Skeletal muscle satellite cell (primary cell): ENCODE measurements around the gene TP53TG5. TPM values are rescaled to one million over a fixed set of nuclear protein-coding genes. Genes with fewer than 3 reads are reported as not detected.

ENCODE experiments used
- H3K27me3 ChIP-seq: 2 replicates; pipeline ENCODE4 v1.7.0; 2013; ENCODE audit warnings: low read length; ENCODE audit not compliant: control insufficient read depth, insufficient read depth
- H3K36me3 ChIP-seq: 2 replicates; pipeline ENCODE4 v1.7.0; 2013; ENCODE audit warnings: mild to moderate bottlenecking, control low read depth, low read length; ENCODE audit not compliant: insufficient read depth
- H3K4me1 ChIP-seq: 2 replicates; pipeline ENCODE4 v1.7.0; 2013; ENCODE audit warnings: low read length; ENCODE audit not compliant: control insufficient read depth, insufficient read depth
- H3K4me2 ChIP-seq: 2 replicates; pipeline ENCODE4 v1.7.0; 2013; ENCODE audit warnings: mild to moderate bottlenecking, low read length
- H3K4me3 ChIP-seq: 2 replicates; pipeline ENCODE4 v1.7.0; 2013; ENCODE audit warnings: low read length
- H3K9ac ChIP-seq: 2 replicates; pipeline ENCODE4 v1.7.0; 2013; ENCODE audit warnings: mild to moderate bottlenecking, low read depth, low read length, moderate library complexity
- H3K9me3 ChIP-seq: replicated peaks from 2 replicates; pipeline ENCODE4 v1.7.0; 2013; ENCODE audit warnings: mild to moderate bottlenecking, control low read depth, low read length
- small RNA-seq: library from RNA; depleted of rRNA; stranded (forward); fragments of <200 nt; gene quantifications from one replicate; pipeline ENCODE3, GENCODE V24; 2012

Gene TP53TG5

GRCh38 chr20:45329497-45330319, 48.4 kb downstream of the TP53TG5 start:
- Histone ChIP-seq H3K4me2 (no peak overlapping the region), H3K4me1 (no peaks in the 10 kb centered on the region), H3K27me3 (no peaks in the 10 kb centered on the region), H3K36me3 (peaks cover 88% of the 10 kb centered on the region), H3K4me3 (no peak overlapping the region), H3K9ac (no peak overlapping the region), H3K9me3 (no peaks in the 10 kb centered on the region)

DNA sequence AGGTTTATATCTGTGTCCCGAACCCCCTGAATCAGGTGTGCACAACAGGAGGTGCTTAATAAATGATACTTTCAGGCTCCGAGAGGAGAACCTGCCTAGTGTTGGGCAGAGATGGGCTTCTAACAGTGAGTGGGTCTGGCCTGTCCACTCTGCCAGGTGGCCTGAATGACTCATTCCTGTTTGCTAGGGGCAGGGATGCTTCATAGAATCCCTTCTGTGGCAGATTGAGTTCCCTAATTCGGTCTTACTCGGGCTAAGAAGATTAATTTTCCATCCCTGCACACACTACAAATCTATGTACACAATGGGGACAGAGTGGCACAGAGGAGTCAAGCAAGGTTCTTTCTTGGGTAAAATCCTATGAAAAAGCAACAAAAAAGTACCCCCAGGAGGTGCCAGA, 49.7 kb downstream of the TP53TG5 start:
- no peaks in the 10 kb centered on the region for H3K27me3 ChIP-seq
- no peak overlapping the region for H3K4me3 ChIP-seq
- H3K36me3 ChIP-seq, result peaks cover 87% of the 10 kb centered on the region
- H3K4me2 ChIP-seq, result no peak overlapping the region
- H3K9ac ChIP-seq, result no peak overlapping the region
- no peaks in the 10 kb centered on the region for H3K9me3 ChIP-seq
- no peaks in the 10 kb centered on the region for H3K4me1 ChIP-seq

DNA sequence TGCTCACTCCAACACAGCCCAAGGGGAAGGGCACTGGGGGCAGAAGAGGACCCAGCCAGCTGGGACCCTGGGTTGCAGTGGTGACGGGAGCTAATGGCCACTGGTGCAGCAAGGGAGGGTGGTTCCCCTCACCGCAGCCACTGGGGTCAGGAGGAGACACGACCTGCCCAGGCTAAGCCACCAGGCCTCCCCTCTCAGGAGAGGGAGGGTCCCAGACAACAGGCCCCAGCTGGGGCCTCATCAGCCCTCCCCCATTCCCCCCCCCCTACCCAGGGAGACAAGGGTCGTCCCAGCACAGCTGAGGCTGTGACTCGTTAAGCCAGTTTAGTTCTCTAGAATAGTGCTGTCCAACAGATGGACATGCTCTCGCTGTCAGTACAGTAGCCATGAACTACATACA, 52.8 kb downstream of the TP53TG5 start:
- Histone ChIP-seq H3K9me3 (no peaks in the 10 kb centered on the region), H3K9ac (no peak overlapping the region), H3K4me1 (no peaks in the 10 kb centered on the region), H3K4me3 (no peak overlapping the region), H3K36me3 (peaks cover 58% of the 10 kb centered on the region), H3K4me2 (no peak overlapping the region), H3K27me3 (no peaks in the 10 kb centered on the region)

GRCh38 chr20:45323731-45324130, 54.4 kb downstream of the TP53TG5 start:
- Histone ChIP-seq H3K4me3 (no peak overlapping the region), H3K9me3 (no peaks in the 10 kb centered on the region), H3K4me2 (no peak overlapping the region), H3K9ac (no peak overlapping the region), H3K27me3 (peaks cover under 1% of the 10 kb centered on the region), H3K4me1 (no peaks in the 10 kb centered on the region), H3K36me3 (peaks cover 42% of the 10 kb centered on the region)

DNA sequence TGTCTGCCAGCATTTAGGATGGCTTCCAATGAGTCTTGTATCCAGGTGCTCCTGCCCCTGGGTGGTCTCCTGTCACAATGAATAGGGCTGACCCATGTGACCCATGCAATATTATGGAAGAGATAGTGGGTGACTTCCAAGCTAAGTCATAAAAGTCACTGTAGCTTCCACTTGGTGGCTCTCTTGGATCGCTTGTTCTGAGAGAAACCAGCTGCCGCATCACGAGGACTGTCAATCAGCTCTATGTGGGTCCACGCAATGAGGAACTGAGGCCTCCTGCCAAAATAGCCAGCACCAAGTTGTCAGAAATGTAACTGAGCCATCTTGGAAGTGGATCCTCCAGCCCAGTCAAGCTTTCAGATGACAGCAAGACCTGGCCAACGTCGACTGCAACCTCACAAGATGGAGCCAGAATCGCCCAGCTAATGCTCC, 55.2 kb downstream of the TP53TG5 start:
- Histone ChIP-seq H3K9me3 (no peaks in the 10 kb centered on the region), H3K27me3 (peaks cover 8% of the 10 kb centered on the region), H3K36me3 (peaks cover 34% of the 10 kb centered on the region), H3K4me2 (no peak overlapping the region), H3K9ac (no peak overlapping the region), H3K4me3 (no peak overlapping the region), H3K4me1 (no peaks in the 10 kb centered on the region)

Small RNA genes lying within 50 kb of the gene (small RNA-seq; reads per million reads assigned to genes)
- not detected for gene MIR6812
